H1 (cell line): ENCODE results near the gene MT1F. TPM values are rescaled to one million over a fixed set of nuclear protein-coding genes. Genes with fewer than 3 reads are reported as not detected.

Source experiments
- CTCF ChIA-PET: fragments of 300-600 bp; sonication (Branson Sonifier 250); formaldehyde crosslinking; loops from one replicate; lab custom pipeline; 2021; ENCODE audit not compliant: partially characterized antibody; lab: Charles Lee
- POLR2A ChIA-PET: fragments of 300-600 bp; sonication (Branson Sonifier 250); formaldehyde crosslinking; loops from one replicate; lab custom pipeline; 2021; ENCODE audit warnings: inconsistent platforms; ENCODE audit not compliant: partially characterized antibody; lab: Charles Lee
- DNase-seq, 2 experiments: peaks; one replicate each; pipeline versions ENCODE4 v3.0.0 to v3.0.0-alpha.2; 2010 to 2022; ENCODE audit warnings: low spot score in 2 of 2, low read depth in 1 of 2, mixed read lengths in 1 of 2
- FAIRE-seq: peaks from 2 replicates; lab custom pipeline; 2011; peaks lifted over from hg19 to GRCh38; lab: Jason Lieb, UNC
- H2AFZ ChIP-seq: 2 replicates; pipeline ENCODE4 v1.8.1; 2012; ENCODE audit warnings: low read length, inconsistent platforms
- H2AK5ac ChIP-seq: 2 replicates; pipeline ENCODE4 v1.6.1; 2013; ENCODE audit warnings: low read depth, low read length
- H2BK120ac ChIP-seq: replicated peaks from 2 replicates; pipeline ENCODE3; 2013; ENCODE audit warnings: low read depth, low read length, inconsistent platforms
- H2BK12ac ChIP-seq: 2 replicates; pipeline ENCODE4 v1.6.1; 2013; ENCODE audit warnings: low read depth, low read length
- H2BK15ac ChIP-seq: 2 replicates; pipeline ENCODE4 v1.6.1; 2013; ENCODE audit warnings: low read length
- H2BK20ac ChIP-seq: 2 replicates; pipeline ENCODE4 v1.6.1; 2013; ENCODE audit warnings: low read length
- H2BK5ac ChIP-seq: 2 replicates; pipeline ENCODE4 v1.6.1; 2013; ENCODE audit warnings: low read depth, low read length
- H3K14ac ChIP-seq: 2 replicates; pipeline ENCODE4 v1.6.1; 2013; ENCODE audit warnings: inconsistent platforms; ENCODE audit not compliant: insufficient read length
- H3K18ac ChIP-seq: 2 replicates; pipeline ENCODE4 v1.6.1; 2013; ENCODE audit warnings: low read length; ENCODE audit errors: extremely low read depth
- H3K23ac ChIP-seq: 2 replicates; pipeline ENCODE4 v1.6.1; 2013; ENCODE audit warnings: inconsistent platforms; ENCODE audit not compliant: insufficient read length
- H3K23me2 ChIP-seq: 2 replicates; pipeline ENCODE4 v1.6.1; 2013; ENCODE audit warnings: low read depth, low read length
- H3K27ac ChIP-seq: 2 replicates; pipeline ENCODE4 v1.6.1; 2011; ENCODE audit warnings: low read depth, low read length, inconsistent platforms
- H3K27me3 ChIP-seq, 4 experiments: replicated peaks in 1 of 4; 1 replicate in 1 of 4; 2 replicates in 3 of 4; pipeline versions ENCODE4 v1.6.1 to v1.8.1; 2011 to 2013; ENCODE audit warnings: low read length in 3 of 4, mild to moderate bottlenecking in 3 of 4, inconsistent platforms in 2 of 4, mixed read lengths in 2 of 4, moderate library complexity in 1 of 4; ENCODE audit not compliant: control insufficient read depth in 3 of 4, insufficient read depth in 3 of 4; ENCODE audit errors: extremely low read depth in 1 of 4
- H3K36me3 ChIP-seq, 4 experiments: 2 replicates each; pipeline versions ENCODE4 v1.6.1 to v1.8.1; 2011 to 2013; ENCODE audit warnings: mild to moderate bottlenecking in 4 of 4, low read length in 3 of 4, moderate library complexity in 2 of 4, control low read depth in 1 of 4, inconsistent platforms in 1 of 4; ENCODE audit not compliant: insufficient read depth in 4 of 4, control insufficient read depth in 2 of 4
- H3K4ac ChIP-seq: replicated peaks from 2 replicates; pipeline ENCODE3; 2013; ENCODE audit warnings: low read length, low read depth, mixed read lengths, inconsistent platforms; ENCODE audit not compliant: insufficient read length
- H3K4me1 ChIP-seq, 4 experiments: replicated peaks in 1 of 4; 1 replicate in 1 of 4; 2 replicates in 3 of 4; pipeline versions ENCODE4 v1.6.1 to v1.8.1; 2011 to 2013; ENCODE audit warnings: low read length in 3 of 4, inconsistent platforms in 2 of 4, mixed read lengths in 1 of 4; ENCODE audit not compliant: insufficient read depth in 4 of 4, control insufficient read depth in 3 of 4
- H3K4me2 ChIP-seq, 2 experiments: 2 replicates each; pipeline versions ENCODE4 v1.6.1 to v1.8.1; 2011 to 2013; ENCODE audit warnings: low read depth in 2 of 2, low read length in 2 of 2, control low read depth in 1 of 2, inconsistent platforms in 1 of 2, mild to moderate bottlenecking in 1 of 2; ENCODE audit not compliant: insufficient read depth in 1 of 2
- H3K4me3 ChIP-seq, 4 experiments: fragments of 200-600, 300-600 bp in 1 of 4; sonication (generic), shearing (Covaris generic), sonication (Bioruptor Twin) in 1 of 4; 2 replicates each; pipeline versions ENCODE4 v1.5.1 to v1.8.1; 2011 to 2016; ENCODE audit warnings: low read length in 4 of 4, low read depth in 3 of 4, control low read depth in 2 of 4, inconsistent platforms in 2 of 4, mild to moderate bottlenecking in 2 of 4, mixed read lengths in 1 of 4, moderate library complexity in 1 of 4; ENCODE audit not compliant: insufficient read depth in 2 of 4; ENCODE audit errors: extremely low read depth in 1 of 4
- H3K56ac ChIP-seq: replicated peaks from 2 replicates; pipeline ENCODE3; 2013; ENCODE audit warnings: low read depth, mild to moderate bottlenecking, mixed read lengths, low read length, inconsistent platforms; ENCODE audit not compliant: insufficient read length
- H3K79me1 ChIP-seq: 2 replicates; pipeline ENCODE4 v1.6.1; 2013; ENCODE audit warnings: low read depth, low read length, control low read depth
- H3K79me2 ChIP-seq, 2 experiments: 2 replicates each; pipeline versions ENCODE4 v1.6.1 to v1.8.1; 2012 to 2013; ENCODE audit warnings: low read length in 2 of 2, mild to moderate bottlenecking in 2 of 2, inconsistent platforms in 1 of 2; ENCODE audit not compliant: insufficient read depth in 2 of 2, control insufficient read depth in 1 of 2
- H3K9ac ChIP-seq, 4 experiments: replicated peaks in 1 of 4; 1 replicate in 1 of 4; 2 replicates in 3 of 4; pipeline versions ENCODE4 v1.6.1 to v1.8.1; 2011 to 2013; ENCODE audit warnings: low read depth in 3 of 4, low read length in 3 of 4, control low read depth in 2 of 4, mild to moderate bottlenecking in 2 of 4, moderate library complexity in 2 of 4, inconsistent platforms in 1 of 4; ENCODE audit errors: extremely low read depth in 1 of 4
- H3K9me3 ChIP-seq, 2 experiments: 2 replicates each; pipeline versions ENCODE4 v1.6.1 to v1.8.1; 2012 to 2013; ENCODE audit warnings: mild to moderate bottlenecking in 2 of 2, moderate library complexity in 2 of 2, control low read depth in 1 of 2, inconsistent platforms in 1 of 2, low read depth in 1 of 2, low read length in 1 of 2, mixed read lengths in 1 of 2; ENCODE audit not compliant: insufficient read depth in 2 of 2
- H4K20me1 ChIP-seq, 2 experiments: replicated peaks in 1 of 2; 2 replicates each; pipeline versions ENCODE3 to v1.8.1; 2011 to 2013; ENCODE audit warnings: inconsistent platforms in 2 of 2, low read length in 2 of 2, mild to moderate bottlenecking in 1 of 2; ENCODE audit not compliant: insufficient read depth in 2 of 2, control insufficient read depth in 1 of 2
- H4K5ac ChIP-seq: 2 replicates; pipeline ENCODE4 v1.6.1; 2013; ENCODE audit warnings: low read length, low read depth, mixed read lengths, inconsistent platforms; ENCODE audit not compliant: insufficient read length
- H4K8ac ChIP-seq: 2 replicates; pipeline ENCODE4 v1.8.0; 2013; ENCODE audit warnings: mild to moderate bottlenecking, moderate library complexity, low read length, inconsistent platforms; ENCODE audit not compliant: insufficient read depth; ENCODE audit errors: extremely low read depth
- H4K91ac ChIP-seq: replicated peaks from 2 replicates; pipeline ENCODE3; 2013; ENCODE audit warnings: low read length, mixed read lengths, inconsistent platforms; ENCODE audit not compliant: insufficient read length
- BCL11A ChIP-seq, 2 experiments: IDR thresholded peaks; one replicate each; pipeline ENCODE4 v1.6.1; 2011; ENCODE audit warnings: low read depth in 2 of 2, low read length in 2 of 2, mild to moderate bottlenecking in 2 of 2
- BRCA1 ChIP-seq: IDR thresholded peaks from 2 replicates; pipeline ENCODE4 v1.6.1; 2012; ENCODE audit warnings: low read depth, low read length, improper control_type of control experiment
- CHD2 ChIP-seq: IDR thresholded peaks from 2 replicates; pipeline ENCODE4 v1.6.1; 2012; ENCODE audit warnings: low read length, improper control_type of control experiment
- EGR1 ChIP-seq: IDR thresholded peaks from 2 replicates; pipeline ENCODE4 v1.6.1; 2011; ENCODE audit warnings: low read depth, low read length, borderline replicate concordance
- EZH2 ChIP-seq: fragments of 200-600 bp; sonication (generic); IDR thresholded peaks from 2 replicates; pipeline ENCODE4 v1.7.1; 2012; ENCODE audit warnings: low read depth, mild to moderate bottlenecking, moderate library complexity, low read length, inconsistent platforms; ENCODE audit not compliant: severe bottlenecking
- JUND ChIP-seq: IDR thresholded peaks from 2 replicates; pipeline ENCODE4 v1.6.1; 2011; ENCODE audit warnings: mild to moderate bottlenecking, improper control_type of control experiment, low read length
- KDM1A ChIP-seq: fragments of 200-600, 300-600 bp; sonication (generic); IDR thresholded peaks from 2 replicates; pipeline ENCODE4 v1.7.1; 2016; ENCODE audit warnings: mild to moderate bottlenecking, low read length, borderline replicate concordance
- KDM4A ChIP-seq: IDR thresholded peaks from one replicate; pipeline ENCODE4 v1.7.1; 2012; ENCODE audit warnings: low read depth, mild to moderate bottlenecking, moderate library complexity, low read length, inconsistent platforms; ENCODE audit not compliant: severe bottlenecking
- KDM5A ChIP-seq: fragments of 200-600 bp; IDR thresholded peaks from 2 replicates; pipeline ENCODE4 v1.7.1; 2012; ENCODE audit warnings: mild to moderate bottlenecking, low read length, inconsistent platforms, mixed read lengths
- MAFK ChIP-seq: IDR thresholded peaks from 2 replicates; pipeline ENCODE4 v1.6.1; 2012; ENCODE audit warnings: low read depth, mild to moderate bottlenecking, improper control_type of control experiment, low read length
- MAX ChIP-seq: IDR thresholded peaks from 2 replicates; pipeline ENCODE4 v1.6.1; 2012; ENCODE audit warnings: inconsistent platforms
- RFX5 ChIP-seq: IDR thresholded peaks from 2 replicates; pipeline ENCODE4 v1.6.1; 2011; ENCODE audit warnings: low read depth, low read length, improper control_type of control experiment, borderline replicate concordance
- WGBS, 2 experiments: shearing (Covaris generic) in 1 of 2; methylation state at CpG; one replicate each; pipeline versions ENCODE4 v1.1.6 to v1.1.7; 2013 to 2015; ENCODE audit warnings: low lambda C conversion rate in 2 of 2, mixed read lengths in 2 of 2, inconsistent platforms in 1 of 2, low coverage in 1 of 2, missing lambda C conversion rate in 1 of 2; ENCODE audit not compliant: insufficient replicate concordance in 2 of 2, insufficient coverage in 1 of 2, insufficient read length in 1 of 2; ENCODE audit errors: extremely low coverage in 1 of 2, missing lambda C conversion rate in 1 of 2; 5-methylcytosine and 5-hydroxymethylcytosine counted together
- polyA plus RNA-seq, 7 experiments: library from polyadenylated mRNA; depleted of rRNA in 3 of 7; stranded (reverse) in 5 of 7; unstranded in 2 of 7; fragments of >200 nt in 5 of 7; fragments of 200-250 nt in 2 of 7; gene quantifications; 1 replicate in 5 of 7; 2 replicates in 1 of 7; 4 replicates in 1 of 7; pipeline versions ENCODE4 v1.2.1 to v1.2.3, GENCODE V29; 2011 to 2013; ENCODE audit warnings: missing spikeins in 2 of 7, mixed read lengths in 2 of 7
- total RNA-seq: library from RNA; stranded (reverse); fragmentation: NEBNext Ultra II Directional; extraction: Animal tissue kit (Norgen Biotek cat#: 25700); gene quantifications from 2 replicates; pipeline ENCODE4 v1.2.1, GENCODE V29; 2021
- TF ChIP-seq, protein P1 (sequence below): IDR thresholded peaks from 2 replicates; pipeline ENCODE4 v1.6.1; 2012; ENCODE audit warnings: low read length, inconsistent platforms

MT1F gene
- total and polyA plus RNA-seq, 2 of the 8 experiments (the other 6 are each of a cell fraction or from before 2014, with no cell fraction given): 5.9 to 20.8 TPM

GRCh38 chr16:56695246-56695645, 37.5 kb downstream of the MT1F start:
- no peaks in the 10 kb centered on the region for H3K36me3 ChIP-seq
- H2BK120ac ChIP-seq: no peak overlapping the region
- no peak overlapping the region for H3K23ac ChIP-seq
- no peak overlapping the region for H3K18ac ChIP-seq
- H3K56ac ChIP-seq: no peak overlapping the region
- no peak overlapping the region for H2BK12ac ChIP-seq
- H3K79me2 ChIP-seq: no peaks in the 10 kb centered on the region
- H3K27ac ChIP-seq: no peak overlapping the region
- DNase-seq (no peak), FAIRE-seq (no peak)
- H3K14ac ChIP-seq: no peak overlapping the region
- no peak overlapping the region for H2BK5ac ChIP-seq
- no peak overlapping the region for H3K4ac ChIP-seq
- H4K91ac ChIP-seq: no peak overlapping the region
- no peaks in the 10 kb centered on the region for H4K20me1 ChIP-seq
- no peak overlapping the region for H3K4me3 ChIP-seq
- POLR2A ChIA-PET: interaction anchor here (0.8 to 5.0 kb wide), 2 partner anchors 12 to 27 kb away, joined by 4 to 28 read pairs; partner anchors contain the start of genes MT1G and MT1X
- WGBS, 2 experiments: 20% methylated on average over 1 of the region's 1 CpG; no CpG with 5 or more reads in 1 of the 2 experiments
- H2AFZ ChIP-seq: no peak overlapping the region
- no peak overlapping the region for H2BK15ac ChIP-seq
- CTCF ChIA-PET: interaction anchor here (0.6 to 1.9 kb wide), 5 partner anchors 13 to 95 kb away, joined by 3 to 4 read pairs (median 3); partner anchors contain the start of gene MT1X
- H2AK5ac ChIP-seq: no peak overlapping the region
- H3K9me3 ChIP-seq: peaks cover 0 to 4% of the 10 kb centered on the region in 2 experiments; a peak in 1 of 4 replicates
- no peak overlapping the region for H3K9ac ChIP-seq
- H3K4me1 ChIP-seq: no peaks in the 10 kb centered on the region
- no peaks in the 10 kb centered on the region for H3K27me3 ChIP-seq
- no peak overlapping the region for H4K5ac ChIP-seq
- no peaks in the 10 kb centered on the region for H3K23me2 ChIP-seq
- no peak overlapping the region for H3K4me2 ChIP-seq
- H3K79me1 ChIP-seq: no peaks in the 10 kb centered on the region
- H2BK20ac ChIP-seq: no peak overlapping the region
- no peak overlapping the region; the same call in 1 of the 2 replicates for H4K8ac ChIP-seq
- no peak for TF ChIP-seq BRCA1
- no peak for TF ChIP-seq JUND
- no peak for TF ChIP-seq MAX
- no peak for TF ChIP-seq KDM4A
- no peak for TF ChIP-seq RFX5
- TF ChIP-seq, protein P1, sequence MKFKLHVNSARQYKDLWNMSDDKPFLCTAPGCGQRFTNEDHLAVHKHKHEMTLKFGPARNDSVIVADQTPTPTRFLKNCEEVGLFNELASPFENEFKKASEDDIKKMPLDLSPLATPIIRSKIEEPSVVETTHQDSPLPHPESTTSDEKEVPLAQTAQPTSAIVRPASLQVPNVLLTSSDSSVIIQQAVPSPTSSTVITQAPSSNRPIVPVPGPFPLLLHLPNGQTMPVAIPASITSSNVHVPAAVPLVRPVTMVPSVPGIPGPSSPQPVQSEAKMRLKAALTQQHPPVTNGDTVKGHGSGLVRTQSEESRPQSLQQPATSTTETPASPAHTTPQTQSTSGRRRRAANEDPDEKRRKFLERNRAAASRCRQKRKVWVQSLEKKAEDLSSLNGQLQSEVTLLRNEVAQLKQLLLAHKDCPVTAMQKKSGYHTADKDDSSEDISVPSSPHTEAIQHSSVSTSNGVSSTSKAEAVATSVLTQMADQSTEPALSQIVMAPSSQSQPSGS: no peak
- no peak for TF ChIP-seq EZH2
- TF ChIP-seq KDM5A: no peak
- TF ChIP-seq EGR1: no peak
- no peak for TF ChIP-seq CHD2
- no peak for TF ChIP-seq KDM1A
- TF ChIP-seq MAFK: no peak
- TF ChIP-seq BCL11A (IDR thresholded peaks at IDR 0.05; ENCODE audit: low read depth in 2 of 2, low read length in 2 of 2): no peak
